ENCODE data around the gene CIT.
"Not testable (repeated sequence)": the region's sequence is repeated elsewhere in the genome, so short reads cannot be mapped to it uniquely, and the experiment has no call there.

The CIT gene, protein sequence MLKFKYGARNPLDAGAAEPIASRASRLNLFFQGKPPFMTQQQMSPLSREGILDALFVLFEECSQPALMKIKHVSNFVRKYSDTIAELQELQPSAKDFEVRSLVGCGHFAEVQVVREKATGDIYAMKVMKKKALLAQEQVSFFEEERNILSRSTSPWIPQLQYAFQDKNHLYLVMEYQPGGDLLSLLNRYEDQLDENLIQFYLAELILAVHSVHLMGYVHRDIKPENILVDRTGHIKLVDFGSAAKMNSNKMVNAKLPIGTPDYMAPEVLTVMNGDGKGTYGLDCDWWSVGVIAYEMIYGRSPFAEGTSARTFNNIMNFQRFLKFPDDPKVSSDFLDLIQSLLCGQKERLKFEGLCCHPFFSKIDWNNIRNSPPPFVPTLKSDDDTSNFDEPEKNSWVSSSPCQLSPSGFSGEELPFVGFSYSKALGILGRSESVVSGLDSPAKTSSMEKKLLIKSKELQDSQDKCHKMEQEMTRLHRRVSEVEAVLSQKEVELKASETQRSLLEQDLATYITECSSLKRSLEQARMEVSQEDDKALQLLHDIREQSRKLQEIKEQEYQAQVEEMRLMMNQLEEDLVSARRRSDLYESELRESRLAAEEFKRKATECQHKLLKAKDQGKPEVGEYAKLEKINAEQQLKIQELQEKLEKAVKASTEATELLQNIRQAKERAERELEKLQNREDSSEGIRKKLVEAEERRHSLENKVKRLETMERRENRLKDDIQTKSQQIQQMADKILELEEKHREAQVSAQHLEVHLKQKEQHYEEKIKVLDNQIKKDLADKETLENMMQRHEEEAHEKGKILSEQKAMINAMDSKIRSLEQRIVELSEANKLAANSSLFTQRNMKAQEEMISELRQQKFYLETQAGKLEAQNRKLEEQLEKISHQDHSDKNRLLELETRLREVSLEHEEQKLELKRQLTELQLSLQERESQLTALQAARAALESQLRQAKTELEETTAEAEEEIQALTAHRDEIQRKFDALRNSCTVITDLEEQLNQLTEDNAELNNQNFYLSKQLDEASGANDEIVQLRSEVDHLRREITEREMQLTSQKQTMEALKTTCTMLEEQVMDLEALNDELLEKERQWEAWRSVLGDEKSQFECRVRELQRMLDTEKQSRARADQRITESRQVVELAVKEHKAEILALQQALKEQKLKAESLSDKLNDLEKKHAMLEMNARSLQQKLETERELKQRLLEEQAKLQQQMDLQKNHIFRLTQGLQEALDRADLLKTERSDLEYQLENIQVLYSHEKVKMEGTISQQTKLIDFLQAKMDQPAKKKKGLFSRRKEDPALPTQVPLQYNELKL (N-terminal part only)

GRCh38 chr12:119876761-119877638 lies at the start of gene CIT:
TSS of gene CIT (minus strand) at chr12:119877320. CDS start at chr12:119876168, 1,152 bp downstream.
- peak; percentile 90 for DNase-seq

DNA sequence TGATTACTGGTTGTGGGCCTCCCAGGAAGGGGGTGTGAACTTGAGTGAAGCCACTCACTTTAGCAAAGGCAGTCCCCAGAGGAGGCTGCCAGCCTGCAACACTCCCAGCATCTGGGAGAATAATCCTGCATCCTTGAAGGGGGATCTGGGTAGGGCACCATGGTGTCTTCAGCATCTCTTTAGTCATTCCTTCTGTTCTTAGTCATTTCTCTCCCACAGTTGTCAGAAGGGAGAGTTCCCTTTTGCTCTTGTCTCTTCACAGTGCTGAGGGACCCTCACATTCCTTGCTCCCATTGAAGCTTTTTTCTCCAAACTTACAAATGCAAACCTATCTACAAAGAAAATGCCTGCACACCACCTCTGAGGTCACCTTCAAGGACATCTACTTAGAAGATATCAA lies 48.1 kb upstream of the CIT start:
- no peak for DNase-seq

- no peak for DNase-seq
Measured at GRCh38 chr12:119920064-119920463, 42.9 kb upstream of the CIT start.

- no peak for DNase-seq
Measured at GRCh38 chr12:119915894-119916510, 38.9 kb upstream of the CIT start.

DNA sequence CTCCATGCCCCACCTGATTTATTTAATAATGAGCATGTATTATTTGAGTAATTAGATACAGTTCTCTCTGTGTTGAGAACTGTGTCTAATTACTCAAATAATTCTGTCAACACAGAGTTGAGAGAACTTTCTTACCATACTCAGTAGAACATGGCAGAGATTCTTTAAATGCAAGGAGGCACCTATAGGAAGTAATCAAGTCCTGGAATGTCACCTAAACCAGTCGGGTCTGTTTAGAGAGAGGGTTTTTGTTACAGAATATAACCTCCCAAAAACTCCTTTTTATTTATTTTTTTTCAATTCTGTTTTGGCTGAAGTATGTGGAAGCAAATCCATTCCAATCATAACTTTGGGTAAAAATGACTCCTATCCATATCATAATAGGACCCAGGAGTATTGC lies 37.5 kb upstream of the CIT start:
- no peak for DNase-seq

DNA sequence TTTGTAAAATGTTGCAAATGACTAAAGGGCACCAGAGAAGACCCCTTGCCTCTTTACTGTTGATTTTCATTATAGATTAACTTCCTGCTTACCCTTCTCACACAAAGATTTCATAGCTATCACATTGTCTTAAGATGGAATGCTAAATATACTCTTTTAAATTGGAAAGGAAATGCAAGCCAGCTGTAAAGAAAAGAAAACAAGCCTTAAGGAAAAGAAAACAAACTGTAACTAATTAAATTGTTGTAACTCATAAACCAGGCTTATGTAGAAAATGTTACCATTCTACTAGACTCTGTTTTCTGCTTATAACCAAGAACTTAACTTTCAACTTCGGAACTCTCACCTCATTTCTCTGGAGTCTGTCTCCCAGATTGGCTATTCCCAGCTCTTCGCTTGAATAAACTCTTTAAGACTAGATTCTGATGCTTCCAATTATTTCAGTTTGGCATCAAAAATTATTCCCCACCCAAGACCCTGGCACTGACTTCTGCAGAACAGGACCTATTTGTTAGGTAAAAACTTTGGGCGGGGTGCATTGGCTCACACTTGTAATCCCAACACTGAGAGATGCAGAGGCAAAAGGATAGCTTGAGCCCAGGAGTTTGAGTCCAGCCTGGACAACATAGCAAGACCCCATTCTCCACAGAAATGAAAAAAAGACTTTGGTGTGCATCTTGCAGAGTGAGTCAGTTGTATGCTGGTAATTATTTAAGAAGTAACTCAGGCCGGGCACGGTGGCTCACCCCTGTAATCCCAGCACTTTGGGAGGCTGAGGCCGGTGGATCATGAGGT lies 36.6 kb upstream of the CIT start:
- DNase-seq = no peak

DNA sequence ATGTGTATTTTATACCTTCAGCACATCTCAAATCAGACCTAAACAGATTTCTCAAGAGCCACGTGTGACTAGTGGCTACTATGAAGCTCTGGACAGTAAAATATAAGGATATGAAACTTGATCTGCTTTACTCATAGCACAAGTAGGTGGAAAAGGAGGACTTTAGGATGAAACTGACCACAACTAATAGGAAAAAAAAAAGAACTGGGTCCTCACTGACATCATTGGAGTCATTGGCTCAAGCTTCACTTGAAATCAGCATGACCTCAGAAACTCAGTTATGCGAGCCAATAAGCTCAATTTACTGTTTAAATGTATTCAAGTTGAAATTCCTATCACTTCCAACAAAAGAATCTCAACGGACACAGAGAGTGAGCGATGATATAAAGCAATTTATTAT lies 34.1 kb upstream of the CIT start:
- no peak for DNase-seq

DNA sequence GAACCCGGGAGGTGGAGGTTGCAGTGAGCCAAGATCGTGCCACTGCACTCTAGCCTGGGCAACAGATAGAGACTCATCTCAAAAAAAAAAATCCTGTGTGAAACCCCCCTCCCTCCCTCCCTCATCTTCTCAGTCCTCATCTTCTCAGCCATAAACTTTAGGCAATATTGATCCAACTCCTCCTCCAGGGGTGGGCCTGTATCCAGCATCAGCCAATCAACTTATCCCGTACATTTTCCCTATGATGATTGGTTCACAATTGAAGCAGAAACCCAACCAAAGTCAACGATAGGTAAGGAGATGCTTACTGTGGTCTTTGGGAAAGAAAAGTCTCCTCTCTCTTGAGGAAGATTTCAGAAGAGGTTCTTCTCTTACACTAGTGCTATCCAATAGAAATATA lies 33.5 kb upstream of the CIT start:
- no peak for DNase-seq

DNA sequence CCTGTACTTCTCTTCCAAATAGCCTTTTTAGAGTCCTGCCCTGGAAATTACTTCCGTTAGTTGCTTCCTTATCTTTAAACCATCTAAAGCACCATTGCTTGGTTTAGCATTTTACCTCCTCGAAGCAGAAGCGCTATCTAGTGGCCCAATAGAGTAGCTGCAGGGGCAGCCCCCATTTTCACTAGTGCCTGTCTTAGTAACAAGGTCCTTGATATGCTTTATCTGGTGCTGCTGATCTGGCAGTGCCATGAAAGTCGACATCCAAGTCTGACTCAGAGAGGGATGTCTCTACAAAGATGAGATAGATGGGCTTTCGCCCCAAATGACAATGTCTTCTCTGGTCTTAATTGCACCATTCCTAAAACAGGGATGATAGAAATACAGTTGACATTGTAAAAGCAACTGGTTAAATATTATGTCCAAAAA lies 25.0 kb upstream of the CIT start:
- DNase-seq = peak; percentile 44

GRCh38 chr12:119901670-119902069 lies 24.6 kb upstream of the CIT start:
- DNase-seq = no peak

DNA sequence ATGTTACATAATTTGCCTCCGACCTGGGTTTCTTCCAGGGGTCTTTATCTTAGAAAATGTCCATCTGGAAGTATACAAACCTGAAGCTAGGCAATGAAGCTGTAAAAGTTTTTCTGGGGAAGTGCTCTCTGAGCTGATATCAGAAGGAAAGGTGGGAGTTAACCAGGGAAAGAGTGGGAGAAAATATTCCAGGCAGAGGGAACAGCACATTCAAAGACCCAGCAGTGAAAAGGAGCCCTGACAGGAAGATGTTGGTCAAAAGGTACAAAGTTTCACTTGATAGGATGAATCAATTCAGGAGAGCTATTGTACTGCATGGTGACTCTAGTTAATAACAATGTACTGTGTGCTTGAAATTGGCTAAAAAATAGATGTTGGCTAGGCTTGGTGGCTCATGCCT lies 17.8 kb upstream of the CIT start:
- DNase-seq = no peak

DNA sequence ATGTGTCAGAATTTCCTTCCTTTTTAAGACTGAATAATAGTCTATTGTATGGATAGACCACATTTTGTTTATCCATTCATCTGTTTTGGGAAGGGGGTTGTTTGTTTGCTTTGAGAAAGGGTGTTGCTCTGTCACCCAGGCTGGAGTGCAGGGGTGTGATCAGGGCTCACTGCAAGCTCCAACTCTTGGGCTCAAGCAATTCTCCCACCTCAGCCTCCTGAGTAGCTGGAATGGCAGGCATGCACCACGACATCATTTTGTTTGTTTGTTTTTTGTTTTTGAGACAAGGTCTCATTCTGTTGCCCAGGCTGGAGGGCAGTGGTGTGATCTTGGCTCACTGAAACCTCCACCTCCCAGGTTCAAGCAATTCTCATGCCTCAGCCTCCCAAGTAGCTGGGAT lies 15.5 kb upstream of the CIT start:
- not testable (repeated sequence) for DNase-seq

DNA sequence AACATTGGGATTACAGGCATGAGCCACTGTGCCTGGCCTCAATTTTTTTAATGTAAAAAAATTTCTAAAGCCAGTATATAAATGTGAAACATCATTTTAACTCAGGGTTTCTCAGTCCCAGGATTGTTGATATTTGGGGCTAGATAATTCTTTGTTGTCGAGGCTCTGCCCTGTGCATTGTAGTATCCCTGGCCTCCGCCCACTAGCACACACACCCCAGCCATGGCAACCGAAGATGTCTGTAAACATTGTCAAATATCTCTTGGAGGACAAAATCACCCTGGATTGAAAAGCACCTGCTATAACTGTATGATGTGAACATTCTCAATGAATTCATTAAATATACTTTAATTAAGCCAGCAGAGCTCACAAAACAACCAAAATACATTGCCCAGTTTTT lies 8.4 kb upstream of the CIT start:
- DNase-seq = no peak

- DNase-seq = not testable (repeated sequence)
Measured at GRCh38 chr12:119883791-119884190, 6.7 kb upstream of the CIT start.

GRCh38 chr12:119883237-119883636 lies 6.1 kb upstream of the CIT start:
- no peak for DNase-seq

- DNase-seq = no peak
Measured at GRCh38 chr12:119877639-119877948, 474 bp upstream of the CIT start.

- DNase-seq = no peak
Measured at GRCh38 chr12:119870457-119870856, 6.7 kb downstream of the CIT start.

GRCh38 chr12:119869720-119870119 lies 7.4 kb downstream of the CIT start:
- no peak for DNase-seq

GRCh38 chr12:119868992-119869391 lies 8.1 kb downstream of the CIT start:
- DNase-seq = no peak

GRCh38 chr12:119864591-119864990 lies 12.5 kb downstream of the CIT start:
- DNase-seq = no peak

DNA sequence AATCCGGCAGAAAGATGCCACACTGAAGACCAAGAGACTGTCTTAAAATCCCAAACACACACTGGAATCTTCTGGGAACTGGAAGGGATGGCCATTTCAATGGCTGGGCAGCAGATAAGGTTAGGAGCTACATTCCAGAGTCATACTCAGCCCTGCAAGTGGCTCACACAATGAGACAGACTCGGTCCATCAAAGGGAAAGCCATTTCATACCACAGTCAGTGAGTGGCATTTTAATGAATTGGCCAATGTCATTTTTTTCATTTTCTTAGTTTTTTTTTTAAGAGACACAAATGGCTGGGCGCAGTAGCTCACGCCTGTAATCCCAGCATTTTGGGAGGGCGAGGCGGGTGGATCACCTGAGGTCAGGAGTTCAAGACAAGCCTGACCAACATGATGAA lies 17.9 kb downstream of the CIT start:
- no peak for DNase-seq

All from midbrain (tissue), 1 donor.